ENCODE data around the gene TNNI3K. TPM values are rescaled to one million over a fixed set of nuclear protein-coding genes. Genes with fewer than 3 reads are reported as not detected.

The TNNI3K gene
- total RNA-seq, 4 donors from 2014 or later, result 0.73 to 2.0 TPM; not detected in 2

- WGBS, 2 donors, result 85 to 91% methylated on average over 2 of the region's 2 CpGs
These were observed 314.7 kb downstream of the TNNI3K start for GRCh38 chr1:74549932-74550331.

GRCh38 chr1:74570797-74571492 is 335.8 kb downstream of the TNNI3K start:
- H3K4me3 ChIP-seq (replicated peaks in 1 of 3), result no peak overlapping the region
- H3K27me3 ChIP-seq, result no peaks in the 10 kb centered on the region
- DNase-seq, result no peak
- H3K27ac ChIP-seq, result no peak overlapping the region
- no peaks in the 10 kb centered on the region for H3K9me3 ChIP-seq
- no peaks in the 10 kb centered on the region for H3K4me1 ChIP-seq
- WGBS, 2 donors, result 49 to 50% methylated on average over 14 of the region's 14 CpGs
- H3K36me3 ChIP-seq, result no peaks in the 10 kb centered on the region
- intact Hi-C loops (cut with DNase I), result no loop called here
- TF ChIP-seq CTCF (IDR thresholded peaks at IDR 0.05) (no peak), POLR2A (IDR thresholded peaks at IDR 0.05) (no peak)

More at GRCh38 chr1:74549932-74550331, 314.7 kb downstream of the TNNI3K start:
- no peak for DNase-seq
- Histone ChIP-seq H3K4me3 (replicated peaks in 1 of 3) (no peak overlapping the region), H3K27ac (no peak overlapping the region), H3K4me1 (no peaks in the 10 kb centered on the region), H3K9me3 (no peaks in the 10 kb centered on the region), H3K27me3 (no peaks in the 10 kb centered on the region), H3K36me3 (no peaks in the 10 kb centered on the region)
- TF ChIP-seq POLR2A (IDR thresholded peaks at IDR 0.05) (no peak), CTCF (IDR thresholded peaks at IDR 0.05) (no peak)
- intact Hi-C loops (cut with DNase I), result no loop called here

GRCh38 chr1:74571493-74571800 is 336.3 kb downstream of the TNNI3K start:
- intact Hi-C loops (cut with DNase I), result no loop called here
- H3K9me3 ChIP-seq, result no peaks in the 10 kb centered on the region
- no peaks in the 10 kb centered on the region for H3K4me1 ChIP-seq
- TF ChIP-seq CTCF (IDR thresholded peaks at IDR 0.05), result no peak
- TF ChIP-seq POLR2A (IDR thresholded peaks at IDR 0.05), result no peak
- 67 to 68% methylated on average over 8 of the region's 8 CpGs for WGBS, 2 donors
- H3K27ac ChIP-seq, result no peak overlapping the region
- no peaks in the 10 kb centered on the region for H3K36me3 ChIP-seq
- H3K4me3 ChIP-seq (replicated peaks in 1 of 3), result no peak overlapping the region
- no peaks in the 10 kb centered on the region for H3K27me3 ChIP-seq
- DNase-seq, result no peak

- intact Hi-C loops (cut with DNase I), result no loop called here
- no peak for TF ChIP-seq POLR2A (IDR thresholded peaks at IDR 0.05)
- TF ChIP-seq CTCF (IDR thresholded peaks at IDR 0.05), result no peak
- no peaks in the 10 kb centered on the region for H3K9me3 ChIP-seq
- no peak overlapping the region for H3K27ac ChIP-seq
- 69 to 77% methylated on average over 6 of the region's 6 CpGs for WGBS, 2 donors
- H3K36me3 ChIP-seq, result no peaks in the 10 kb centered on the region
- no peak for DNase-seq
- no peaks in the 10 kb centered on the region for H3K27me3 ChIP-seq
- H3K4me3 ChIP-seq (replicated peaks in 1 of 3), result no peak overlapping the region
- H3K4me1 ChIP-seq, result no peaks in the 10 kb centered on the region
These were observed 336.7 kb downstream of the TNNI3K start for GRCh38 chr1:74571891-74572290.

- DNase-seq, result no peak
- Histone ChIP-seq H3K9me3 (no peaks in the 10 kb centered on the region), H3K4me3 (replicated peaks in 1 of 3) (no peak overlapping the region), H3K36me3 (no peaks in the 10 kb centered on the region), H3K27me3 (no peaks in the 10 kb centered on the region), H3K4me1 (no peaks in the 10 kb centered on the region), H3K27ac (no peak overlapping the region)
- 89 to 93% methylated on average over 2 of the region's 2 CpGs for WGBS, 2 donors
- intact Hi-C loops (cut with DNase I), result no loop called here
- TF ChIP-seq POLR2A (IDR thresholded peaks at IDR 0.05), result no peak
- TF ChIP-seq CTCF (IDR thresholded peaks at IDR 0.05), result no peak
These were observed 342.9 kb downstream of the TNNI3K start for GRCh38 chr1:74578101-74578500.

Measured in thyroid gland (tissue), 4 donors.